Esophagus muscularis mucosa (tissue), 4 donors: Measurements from ENCODE around the gene ATP5F1E. TPM values are rescaled to one million over a fixed set of nuclear protein-coding genes. Genes with fewer than 3 reads are reported as not detected.

ENCODE experiments used
- DNase-seq: peaks from one replicate; pipeline ENCODE4 v3.0.0-alpha.2; 2017; ENCODE audit errors: extremely low spot score
- H3K27ac ChIP-seq, 4 donors: fragments of 200-600 bp; sonication (generic); replicated peaks in 1 of 4; 1 replicate in 3 of 4; 2 replicates in 1 of 4; pipeline ENCODE4 v1.5.1; 2016 to 2019; ENCODE audit warnings: mild to moderate bottlenecking in 1 of 4
- H3K27me3 ChIP-seq, 4 donors: fragments of 200-600 bp; sonication (generic); one replicate each; pipeline versions ENCODE4 v1.5.1 to v1.6.0; 2016 to 2019
- H3K36me3 ChIP-seq, 4 donors: fragments of 200-600 bp; sonication (generic); one replicate each; pipeline ENCODE4 v1.5.1; 2016 to 2019
- H3K4me1 ChIP-seq, 4 donors: fragments of 200-600 bp; sonication (generic); one replicate each; pipeline ENCODE4 v1.5.1; 2016 to 2019
- H3K4me3 ChIP-seq, 4 donors: fragments of 200-600 bp; sonication (generic); 1 replicate in 2 of 4; 2 replicates in 2 of 4; pipeline ENCODE4 v1.5.1; 2016 to 2019; ENCODE audit warnings: mild to moderate bottlenecking in 4 of 4, moderate library complexity in 1 of 4
- H3K9me3 ChIP-seq, 4 donors: fragments of 200-600 bp; sonication (generic); 1 replicate in 3 of 4; 2 replicates in 1 of 4; pipeline ENCODE4 v1.5.1; 2016 to 2019
- EP300 ChIP-seq: sonication (generic); formaldehyde crosslinking; IDR thresholded peaks from one replicate; pipeline ENCODE4 v1.6.1; 2017; ENCODE audit warnings: antibody characterized with exemption
- POLR2A ChIP-seq: fragments of 450-650 bp; IDR thresholded peaks from one replicate; pipeline ENCODE4 v1.6.1; 2017; ENCODE audit warnings: antibody characterized with exemption, moderate library complexity, mild to moderate bottlenecking, low read depth
- POLR2AphosphoS5 ChIP-seq, 2 donors: sonication (generic); formaldehyde crosslinking; IDR thresholded peaks; one replicate each; pipeline ENCODE4 v1.6.1; 2017; ENCODE audit warnings: antibody characterized with exemption in 2 of 2
- WGBS: methylation state at CpG from one replicate; pipeline ENCODE4 v1.1.5; 2018; 5-methylcytosine and 5-hydroxymethylcytosine counted together
- intact Hi-C: fragments of 100-400 bp; cut with DNase I; formaldehyde crosslinking; loops from one replicate; pipeline ENCODE4 v1.15.1; 2023
- total RNA-seq, 4 donors: library from RNA; depleted of rRNA; stranded (reverse); fragments of >200 nt; gene quantifications; one replicate each; pipeline versions ENCODE4 v1.1.0 to v1.2.1, GENCODE V29; 2016
- TF ChIP-seq, protein P1 (sequence below), 3 experiments: fragments of 200-600 bp in 2 of 3; fragments of 450-650 bp in 1 of 3; sonication (generic) in 2 of 3; IDR thresholded peaks; one replicate each; pipeline ENCODE4 v1.5.1; 2017 to 2019; ENCODE audit warnings: antibody characterized with exemption in 3 of 3, mild to moderate bottlenecking in 2 of 3, moderate library complexity in 1 of 3

Gene ATP5F1E
- total RNA-seq, 4 donors from 2014 or later = 30.8 to 44.0 (median 37.2) TPM

GRCh38 chr20:59075934-59076508, 43.9 kb upstream of the ATP5F1E start:
- H3K9me3 ChIP-seq = no peaks in the 10 kb centered on the region
- H3K4me3 ChIP-seq = no peak overlapping the region
- peaks cover 0 to 44% (median 0%) of the 10 kb centered on the region in 4 donors for H3K27me3 ChIP-seq
- H3K27ac ChIP-seq = no peak overlapping the region
- no peak for DNase-seq
- intact Hi-C loops = no loop called here
- TF ChIP-seq POLR2AphosphoS5 (IDR thresholded peaks at IDR 0.05) (no peak), POLR2A (no peak), EP300 (no peak)
- TF ChIP-seq, protein P1, sequence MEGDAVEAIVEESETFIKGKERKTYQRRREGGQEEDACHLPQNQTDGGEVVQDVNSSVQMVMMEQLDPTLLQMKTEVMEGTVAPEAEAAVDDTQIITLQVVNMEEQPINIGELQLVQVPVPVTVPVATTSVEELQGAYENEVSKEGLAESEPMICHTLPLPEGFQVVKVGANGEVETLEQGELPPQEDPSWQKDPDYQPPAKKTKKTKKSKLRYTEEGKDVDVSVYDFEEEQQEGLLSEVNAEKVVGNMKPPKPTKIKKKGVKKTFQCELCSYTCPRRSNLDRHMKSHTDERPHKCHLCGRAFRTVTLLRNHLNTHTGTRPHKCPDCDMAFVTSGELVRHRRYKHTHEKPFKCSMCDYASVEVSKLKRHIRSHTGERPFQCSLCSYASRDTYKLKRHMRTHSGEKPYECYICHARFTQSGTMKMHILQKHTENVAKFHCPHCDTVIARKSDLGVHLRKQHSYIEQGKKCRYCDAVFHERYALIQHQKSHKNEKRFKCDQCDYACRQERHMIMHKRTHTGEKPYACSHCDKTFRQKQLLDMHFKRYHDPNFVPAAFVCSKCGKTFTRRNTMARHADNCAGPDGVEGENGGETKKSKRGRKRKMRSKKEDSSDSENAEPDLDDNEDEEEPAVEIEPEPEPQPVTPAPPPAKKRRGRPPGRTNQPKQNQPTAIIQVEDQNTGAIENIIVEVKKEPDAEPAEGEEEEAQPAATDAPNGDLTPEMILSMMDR (IDR thresholded peaks at IDR 0.05) = no peak
- no peaks in the 10 kb centered on the region for H3K36me3 ChIP-seq
- no peaks in the 10 kb centered on the region for H3K4me1 ChIP-seq
- 77% methylated on average over 4 of the region's 4 CpGs for WGBS

GRCh38 chr20:59074456-59074855, 42.3 kb upstream of the ATP5F1E start:
- H3K27me3 ChIP-seq = peaks cover 0 to 39% (median 0%) of the 10 kb centered on the region in 4 donors
- 37% methylated on average over 3 of the region's 3 CpGs for WGBS
- no peaks in the 10 kb centered on the region for H3K9me3 ChIP-seq
- no peaks in the 10 kb centered on the region for H3K4me1 ChIP-seq
- no peak overlapping the region for H3K4me3 ChIP-seq
- no peak overlapping the region for H3K27ac ChIP-seq
- TF ChIP-seq POLR2A = no peak
- no peak for TF ChIP-seq POLR2AphosphoS5 (IDR thresholded peaks at IDR 0.05)
- no peak for TF ChIP-seq EP300
- TF ChIP-seq, protein P1 (IDR thresholded peaks at IDR 0.05) = no peak
- intact Hi-C loops = no loop called here
- no peak for DNase-seq
- no peaks in the 10 kb centered on the region for H3K36me3 ChIP-seq

GRCh38 chr20:59073582-59073981, 41.4 kb upstream of the ATP5F1E start:
- WGBS = 85% methylated on average over 1 of the region's 1 CpG
- Histone ChIP-seq H3K27me3 (peaks cover 0 to 31% (median 0%) of the 10 kb centered on the region in 4 donors), H3K27ac (no peak overlapping the region), H3K4me3 (no peak overlapping the region), H3K36me3 (no peaks in the 10 kb centered on the region), H3K4me1 (no peaks in the 10 kb centered on the region), H3K9me3 (no peaks in the 10 kb centered on the region)
- intact Hi-C loops = no loop called here
- TF ChIP-seq POLR2AphosphoS5 (IDR thresholded peaks at IDR 0.05) (no peak), POLR2A (no peak), EP300 (no peak)
- TF ChIP-seq, protein P1 (IDR thresholded peaks at IDR 0.05) = no peak
- DNase-seq = no peak

DNA sequence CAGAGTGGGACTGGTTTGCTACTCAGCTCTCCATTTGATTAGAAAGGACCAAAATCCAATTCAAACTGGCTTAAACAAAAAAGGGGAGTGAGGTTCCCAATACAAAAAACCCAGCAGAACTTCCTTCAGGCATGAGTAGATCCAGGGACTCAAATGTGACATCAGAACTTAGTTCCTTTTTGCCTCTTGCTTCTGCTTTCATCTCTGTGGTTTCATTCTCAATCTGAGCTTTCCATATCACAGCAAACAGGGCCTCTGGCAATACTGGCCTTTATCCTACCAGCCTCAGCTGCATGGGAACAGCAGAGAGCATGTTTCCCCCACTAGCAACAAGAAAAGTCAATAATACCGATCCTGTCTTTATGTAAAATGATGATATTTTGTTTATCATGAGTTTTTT, 39.1 kb upstream of the ATP5F1E start:
- Histone ChIP-seq H3K4me3 (no peak overlapping the region), H3K4me1 (no peaks in the 10 kb centered on the region), H3K27me3 (peaks cover 0 to 19% (median 0%) of the 10 kb centered on the region in 4 donors), H3K9me3 (no peaks in the 10 kb centered on the region), H3K27ac (no peak overlapping the region), H3K36me3 (no peaks in the 10 kb centered on the region)
- TF ChIP-seq POLR2A (no peak), POLR2AphosphoS5 (IDR thresholded peaks at IDR 0.05) (no peak), EP300 (no peak)
- TF ChIP-seq, protein P1 (IDR thresholded peaks at IDR 0.05) = no peak
- DNase-seq = no peak
- intact Hi-C loops = no loop called here
- WGBS = 88% methylated on average over 1 of the region's 1 CpG

GRCh38 chr20:59069026-59069425, 36.9 kb upstream of the ATP5F1E start:
- TF ChIP-seq POLR2AphosphoS5 (IDR thresholded peaks at IDR 0.05) (no peak), POLR2A (no peak)
- TF ChIP-seq, protein P1 (IDR thresholded peaks at IDR 0.05) = no peak
- intact Hi-C loops = no loop called here
- peaks cover 0 to 8% (median 0%) of the 10 kb centered on the region in 4 donors for H3K27me3 ChIP-seq
- no peaks in the 10 kb centered on the region for H3K9me3 ChIP-seq
- no peak overlapping the region for H3K4me3 ChIP-seq
- H3K4me1 ChIP-seq = peaks cover 2 to 6% (median 5%) of the 10 kb centered on the region in 4 donors
- DNase-seq = no peak
- no peaks in the 10 kb centered on the region for H3K36me3 ChIP-seq
- WGBS = 39% methylated on average over 2 of the region's 2 CpGs
- no peak overlapping the region for H3K27ac ChIP-seq
